Lower leg skin (tissue), 4 donors: Measurements from ENCODE around the gene SAV1. TPM values are rescaled to one million over a fixed set of nuclear protein-coding genes. Genes with fewer than 3 reads are reported as not detected.

ENCODE experiments used
- DNase-seq, 2 donors: peaks; one replicate each; pipeline ENCODE4 v3.0.0-alpha.2; 2019; ENCODE audit warnings: low spot score in 2 of 2
- H3K4me3 ChIP-seq: fragments of 200-600 bp; sonication (generic); 2 replicates; pipeline ENCODE4 v1.5.1; 2017; ENCODE audit warnings: mild to moderate bottlenecking, low read depth; ENCODE audit not compliant: poor library complexity, severe bottlenecking
- CTCF ChIP-seq, 3 donors: fragments of 450-650 bp; IDR thresholded peaks; one replicate each; pipeline ENCODE4 v1.5.1; 2016; ENCODE audit warnings: antibody characterized with exemption in 3 of 3, mild to moderate bottlenecking in 3 of 3, moderate library complexity in 2 of 3
- POLR2A ChIP-seq, 2 donors: fragments of 450-650 bp; IDR thresholded peaks; one replicate each; pipeline ENCODE4 v1.6.1; 2016 to 2017; ENCODE audit warnings: antibody characterized with exemption in 2 of 2, mild to moderate bottlenecking in 1 of 2, moderate library complexity in 1 of 2
- WGBS, 2 donors: methylation state at CpG; one replicate each; pipeline ENCODE4 v1.1.5; 2018; 5-methylcytosine and 5-hydroxymethylcytosine counted together
- intact Hi-C: fragments of 100-400 bp; cut with DNase I; formaldehyde crosslinking; loops from one replicate; pipeline ENCODE4 v1.15.0; 2023; ENCODE audit warnings: low total_unique reads
- total RNA-seq, 4 donors: library from RNA; depleted of rRNA; stranded (reverse); fragments of >200 nt; gene quantifications; one replicate each; pipeline ENCODE4 v1.1.0, GENCODE V29; 2016

Gene SAV1
- total RNA-seq, 4 donors from 2014 or later: 22.8 to 30.0 (median 28.3) TPM

- no peak for DNase-seq
- intact Hi-C loops: no loop called here
- TF ChIP-seq POLR2A (IDR thresholded peaks at IDR 0.05): no peak
- no peak for TF ChIP-seq CTCF (IDR thresholded peaks at IDR 0.05)
- H3K4me3 ChIP-seq: no peak overlapping the region
- 87 to 89% methylated on average over 3 of the region's 3 CpGs for WGBS, 2 donors
Observed at GRCh38 chr14:50612806-50613205, 55.3 kb downstream of the SAV1 start.

GRCh38 chr14:50610465-50610864 lies 57.6 kb downstream of the SAV1 start:
- WGBS, 2 donors: 67% methylated on average over 1 of the region's 1 CpG

GRCh38 chr14:50608302-50608851 lies 59.7 kb downstream of the SAV1 start:
- no peak overlapping the region for H3K4me3 ChIP-seq
- intact Hi-C loops: no loop called here
- no peak for DNase-seq
- 34 to 55% methylated on average over 1 of the region's 1 CpG for WGBS, 2 donors
- no peak for TF ChIP-seq CTCF (IDR thresholded peaks at IDR 0.05)
- no peak for TF ChIP-seq POLR2A (IDR thresholded peaks at IDR 0.05)

More at GRCh38 chr14:50610465-50610864, 57.6 kb downstream of the SAV1 start:
- intact Hi-C loops: loop anchor here (2.0 kb wide), 1 partner anchor 60 kb away; no protein-coding TSS in a partner anchor
- TF ChIP-seq CTCF (IDR thresholded peaks at IDR 0.05) (no peak), POLR2A (IDR thresholded peaks at IDR 0.05) (no peak)
- no peak overlapping the region for H3K4me3 ChIP-seq
- DNase-seq: no peak

GRCh38 chr14:50607761-50608160 lies 60.3 kb downstream of the SAV1 start:
- no peak for DNase-seq

GRCh38 chr14:50607181-50607580 lies 60.9 kb downstream of the SAV1 start:
- intact Hi-C loops: no loop called here
- TF ChIP-seq CTCF (IDR thresholded peaks at IDR 0.05): no peak
- TF ChIP-seq POLR2A (IDR thresholded peaks at IDR 0.05): no peak
- DNase-seq: no peak
- H3K4me3 ChIP-seq: no peak overlapping the region
- WGBS, 2 donors: 55 to 72% methylated on average over 3 of the region's 3 CpGs

More at GRCh38 chr14:50607761-50608160, 60.3 kb downstream of the SAV1 start:
- no peak overlapping the region for H3K4me3 ChIP-seq
- intact Hi-C loops: no loop called here
- TF ChIP-seq CTCF (IDR thresholded peaks at IDR 0.05) (no peak), POLR2A (IDR thresholded peaks at IDR 0.05) (no peak)
- 82% methylated on average over 1 of the region's 1 CpG for WGBS, 2 donors

GRCh38 chr14:50606468-50606867 lies 61.6 kb downstream of the SAV1 start:
- intact Hi-C loops: no loop called here
- H3K4me3 ChIP-seq: no peak overlapping the region
- DNase-seq: no peak
- 75 to 80% methylated on average over 2 of the region's 2 CpGs for WGBS, 2 donors
- TF ChIP-seq POLR2A (IDR thresholded peaks at IDR 0.05) (no peak), CTCF (IDR thresholded peaks at IDR 0.05) (no peak)
